GM19463 (cell line): ENCODE data around the gene TULP1.

Source experiments
- ATAC-seq: cut with Tn5 transposase; IDR thresholded peaks from one replicate; pipeline ENCODE4 v1.9.1; 2021; ENCODE audit warnings: mild to moderate bottlenecking, moderate library complexity; ENCODE audit not compliant: unreplicated experiment

The TULP1 gene

GRCh38 chr6:35497571-35498421 lies 14.9 kb downstream of the TULP1 start:
- ATAC-seq = no peak

GRCh38 chr6:35496841-35497570 lies 15.7 kb downstream of the TULP1 start, which contains the start of gene TEAD3:
TEAD3 (minus strand) TSS chr6:35497079.
- peak; percentile 62 for ATAC-seq

GRCh38 chr6:35496036-35496840 lies 16.5 kb downstream of the TULP1 start:
- ATAC-seq = no peak

- no peak for ATAC-seq
These were observed 17.2 kb downstream of the TULP1 start for GRCh38 chr6:35495258-35496035.

GRCh38 chr6:35494161-35494563 lies 18.5 kb downstream of the TULP1 start:
- ATAC-seq = no peak

GRCh38 chr6:35493307-35493983 lies 19.3 kb downstream of the TULP1 start:
- ATAC-seq = no peak

GRCh38 chr6:35492974-35493284 lies 19.8 kb downstream of the TULP1 start:
- ATAC-seq = no peak

GRCh38 chr6:35492258-35492973 lies 20.3 kb downstream of the TULP1 start:
- ATAC-seq = no peak

- no peak for ATAC-seq
These were observed 21.0 kb downstream of the TULP1 start for GRCh38 chr6:35491558-35492257.

- ATAC-seq = no peak
These were observed 21.7 kb downstream of the TULP1 start for GRCh38 chr6:35490821-35491557.

GRCh38 chr6:35489995-35490791 lies 22.5 kb downstream of the TULP1 start:
- ATAC-seq = no peak

GRCh38 chr6:35489066-35489465 lies 23.6 kb downstream of the TULP1 start:
- ATAC-seq = no peak

- no peak for ATAC-seq
These were observed 24.2 kb downstream of the TULP1 start for GRCh38 chr6:35488517-35488862.

GRCh38 chr6:35487658-35488516 lies 24.8 kb downstream of the TULP1 start:
- no peak for ATAC-seq

- ATAC-seq = no peak
These were observed 26.4 kb downstream of the TULP1 start for GRCh38 chr6:35486005-35486925.
